T-helper 22 cell (primary cell): Measurements from ENCODE around the gene NFIC.
"Not testable (repeated sequence)": the region's sequence is repeated elsewhere in the genome, so short reads cannot be mapped to it uniquely, and the experiment has no call there.

Source experiments
- DNase-seq: peaks from one replicate; pipeline ENCODE4 v3.0.0-alpha.2; 2020; ENCODE audit warnings: low read depth

Gene NFIC

GRCh38 chr19:3365836-3366752 lies at the start of gene NFIC:
Gene NFIC, plus strand, starts transcription at chr19:3366583. Its CDS starts 54 bp downstream, at chr19:3366637.
- no peak for DNase-seq

- DNase-seq: no peak
Measured at GRCh38 chr19:3316659-3317207, 49.6 kb upstream of the NFIC start.

DNA sequence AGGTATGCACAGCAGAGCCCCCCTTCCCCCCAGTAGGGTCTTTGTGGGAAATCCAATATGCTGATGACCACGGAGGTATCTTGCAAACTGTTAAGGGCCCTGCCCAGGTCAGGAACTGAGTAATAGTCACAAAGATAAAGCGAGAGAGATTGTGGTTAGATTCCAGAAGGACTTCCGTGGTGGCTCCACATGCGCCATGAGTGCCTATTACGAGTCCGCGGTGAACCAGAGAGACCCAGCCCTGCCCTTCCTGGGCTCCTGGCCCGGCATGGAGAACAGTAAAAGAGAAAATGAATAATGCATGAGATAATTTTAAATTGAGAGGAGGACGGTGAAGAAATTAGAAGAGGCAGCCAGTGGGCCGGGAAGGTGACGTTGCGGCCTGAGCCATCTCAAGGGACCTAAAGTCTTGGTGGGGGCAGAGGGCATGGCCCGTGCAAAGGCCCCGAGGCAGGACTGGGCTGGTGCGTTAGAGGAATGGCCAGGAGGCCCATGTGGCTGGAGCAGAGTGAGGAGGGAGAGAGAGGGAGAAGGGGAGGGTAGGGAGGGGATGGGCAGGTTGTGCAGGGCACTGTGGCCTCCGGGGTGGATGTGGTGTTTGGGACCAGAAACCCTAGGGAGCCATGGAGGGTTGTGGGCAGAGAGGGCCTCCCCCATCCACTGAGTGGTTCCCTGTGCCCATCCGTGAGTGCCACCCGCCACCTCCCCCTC lies 46.6 kb upstream of the NFIC start:
- DNase-seq: no peak

- DNase-seq: no peak
Measured at GRCh38 chr19:3320354-3320670, 46.1 kb upstream of the NFIC start.

- no peak for DNase-seq
Measured at GRCh38 chr19:3320853-3321252, 45.5 kb upstream of the NFIC start.

DNA sequence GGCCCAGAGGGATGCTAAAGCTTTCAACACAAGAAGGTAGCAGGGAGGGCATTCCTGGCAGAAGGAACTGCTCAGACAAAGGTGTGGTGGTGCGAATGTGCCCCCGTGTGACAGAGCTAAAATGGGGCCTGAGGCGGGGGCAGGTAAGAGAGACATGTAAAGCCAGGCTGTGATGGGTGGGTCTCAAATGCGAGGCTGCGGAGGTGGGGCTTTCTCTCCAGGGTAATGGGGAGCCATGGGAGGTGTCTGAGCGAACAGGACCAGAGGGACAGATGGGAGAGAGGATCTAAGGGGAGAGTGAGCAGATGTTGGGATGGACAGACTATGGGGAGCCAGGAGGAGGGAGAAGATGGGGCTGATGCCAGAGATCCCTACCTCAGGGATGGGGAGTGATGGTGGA lies 44.7 kb upstream of the NFIC start:
- no peak for DNase-seq

DNA sequence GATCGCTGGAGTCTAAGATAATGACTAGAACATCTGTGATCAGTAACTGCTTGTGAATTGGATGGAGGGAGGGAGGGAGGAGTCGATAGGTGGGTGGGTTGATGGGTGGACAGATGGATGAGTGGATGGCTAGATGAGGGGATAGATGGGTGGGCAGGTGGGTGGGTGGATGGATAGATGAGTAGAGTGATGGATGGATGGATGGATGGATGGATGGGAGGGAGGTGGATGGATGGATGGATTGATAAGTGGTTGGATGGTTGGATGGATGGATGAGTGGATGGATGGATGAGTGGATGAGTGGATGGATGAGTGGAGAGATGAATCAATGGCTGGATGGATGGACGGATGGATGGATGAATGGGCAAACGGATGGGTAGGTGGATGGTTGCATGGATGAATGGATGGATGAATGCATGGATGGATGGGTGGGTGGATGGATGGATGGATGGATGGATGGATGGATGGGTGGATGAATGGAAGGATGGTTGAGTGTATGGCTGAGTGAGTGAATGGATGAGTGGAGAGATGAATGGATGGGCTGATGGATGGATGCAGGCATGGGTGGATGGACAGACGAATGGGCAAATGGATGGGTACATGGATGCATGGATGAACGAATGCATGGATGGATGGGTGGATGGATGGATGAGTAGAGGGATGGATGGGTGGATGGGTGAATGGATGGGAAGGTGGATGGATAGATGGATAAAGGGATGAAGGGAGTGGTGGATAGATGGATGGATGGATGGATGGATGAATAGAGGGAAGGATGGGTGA lies 44.0 kb upstream of the NFIC start:
- DNase-seq: no peak

GRCh38 chr19:3323026-3323425 lies 43.4 kb upstream of the NFIC start:
- DNase-seq: no peak

GRCh38 chr19:3323658-3324057 lies 42.7 kb upstream of the NFIC start:
- no peak for DNase-seq

DNA sequence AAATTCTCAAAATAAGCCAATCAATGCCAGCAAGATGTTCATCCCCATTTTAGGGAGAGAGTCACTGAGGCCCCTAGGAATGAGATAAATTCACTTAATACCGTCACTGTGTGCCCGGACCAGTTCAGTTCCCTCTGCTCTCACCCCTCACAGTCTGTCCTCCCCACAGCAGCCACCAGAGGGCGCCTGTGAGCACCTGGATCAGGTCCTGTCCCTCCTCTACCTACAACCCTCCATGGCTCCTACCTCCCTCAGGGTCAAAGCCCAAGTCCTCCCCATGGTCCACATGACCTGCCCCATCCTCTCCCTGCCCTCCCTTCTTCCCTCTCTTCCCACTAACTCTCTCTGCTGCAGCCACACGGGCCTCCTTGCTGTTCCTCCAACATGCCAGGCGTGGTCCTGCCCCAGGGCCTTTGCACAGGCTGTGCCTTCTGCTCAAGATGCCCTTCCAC lies 42.0 kb upstream of the NFIC start:
- peak; percentile 31 for DNase-seq

DNA sequence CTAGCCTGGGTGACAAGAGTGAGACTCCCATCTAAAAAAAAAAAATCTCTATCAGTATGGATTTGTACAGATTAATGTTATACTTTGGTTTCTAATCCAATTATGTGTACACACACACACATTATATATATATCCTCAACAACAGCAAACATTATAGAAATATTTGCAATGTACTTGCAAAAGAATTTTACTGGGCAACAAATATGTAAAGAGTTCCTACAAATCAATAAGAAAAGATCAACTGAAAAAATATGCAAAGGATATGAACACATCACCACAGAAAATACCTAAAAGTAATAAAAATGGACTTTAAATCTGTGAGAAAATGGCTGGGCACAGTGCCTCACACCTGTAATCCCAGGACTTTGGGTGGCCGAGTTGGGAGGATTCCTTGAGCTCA lies 40.9 kb upstream of the NFIC start:
- no peak for DNase-seq

DNA sequence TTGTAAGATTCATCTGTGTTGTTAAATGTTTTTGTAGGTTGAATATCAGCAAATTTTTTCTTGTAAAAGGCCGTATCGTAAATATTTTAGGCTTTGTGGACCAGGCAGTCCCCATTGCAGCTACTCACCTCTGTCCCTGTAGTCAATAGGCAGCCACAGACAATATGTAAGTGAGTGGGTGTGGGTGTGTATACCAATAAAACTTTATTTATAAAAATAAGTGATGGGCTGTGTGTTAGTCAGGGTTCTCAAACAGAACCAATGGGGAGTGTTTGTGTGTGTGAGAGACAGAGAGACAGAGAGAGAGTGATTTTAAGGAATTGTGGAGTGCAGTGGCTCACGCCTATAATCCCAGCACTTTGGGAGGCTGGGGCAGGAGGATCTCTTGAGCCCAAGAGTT lies 37.6 kb upstream of the NFIC start:
- no peak for DNase-seq

GRCh38 chr19:3330047-3330446 lies 36.3 kb upstream of the NFIC start:
- DNase-seq: no peak

DNA sequence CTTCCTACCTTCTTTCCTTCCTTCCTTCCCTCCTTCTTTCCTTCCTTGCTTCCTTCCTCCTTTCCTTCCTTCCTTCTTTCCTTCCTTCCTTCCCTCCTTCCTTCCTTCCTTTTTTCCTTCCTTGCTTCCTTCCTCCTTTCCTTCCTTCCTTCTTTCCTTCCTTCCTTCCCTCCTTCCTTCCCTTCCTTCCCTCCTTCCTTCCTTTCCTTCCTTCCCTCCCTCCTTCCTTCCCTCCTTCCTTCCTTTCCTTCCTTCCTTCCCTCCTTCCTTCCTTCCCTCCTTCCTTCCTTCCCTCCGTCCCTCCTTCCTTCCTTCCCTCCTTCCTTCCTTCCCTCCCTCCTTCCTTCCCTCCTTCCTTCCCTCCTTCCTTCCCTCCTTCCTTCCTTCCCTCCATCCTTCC lies 34.2 kb upstream of the NFIC start:
- not testable (repeated sequence) for DNase-seq

- DNase-seq: no peak
Measured at GRCh38 chr19:3333020-3333583, 33.3 kb upstream of the NFIC start.

GRCh38 chr19:3333662-3334061 lies 32.7 kb upstream of the NFIC start:
- DNase-seq: no peak

DNA sequence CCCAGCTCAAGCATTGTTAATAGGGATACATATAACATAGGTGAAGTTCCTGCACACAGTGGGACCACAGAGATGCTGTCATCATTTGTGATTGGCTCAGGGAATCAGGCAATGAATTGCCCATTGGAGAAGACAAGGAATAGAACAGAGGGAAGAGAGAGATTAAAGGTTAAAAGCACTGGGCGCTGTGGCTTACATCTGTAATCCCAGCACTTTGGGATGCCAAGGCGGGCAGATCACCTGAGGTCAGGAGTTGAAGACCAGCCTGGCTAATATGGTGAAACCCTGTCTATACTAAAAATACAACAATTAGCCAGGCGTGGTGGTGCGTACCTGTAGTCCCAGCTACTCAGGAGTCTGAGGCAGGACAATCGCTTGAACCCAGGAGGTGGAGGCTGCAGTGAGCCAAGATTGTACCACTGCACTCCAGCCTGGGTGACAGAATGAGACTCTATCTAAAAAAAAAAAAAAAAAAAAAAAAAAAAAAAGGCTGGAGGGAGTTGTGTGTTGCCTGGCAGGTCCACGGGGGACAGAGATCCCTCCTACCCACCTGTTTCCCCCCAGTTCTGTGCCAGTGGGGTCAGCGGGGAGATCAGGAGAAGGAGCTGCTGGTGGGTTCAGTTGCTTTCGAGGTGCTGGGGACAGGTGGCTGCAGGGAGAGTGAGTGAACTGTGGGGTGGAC lies 31.5 kb upstream of the NFIC start:
- not testable (repeated sequence) for DNase-seq

DNA sequence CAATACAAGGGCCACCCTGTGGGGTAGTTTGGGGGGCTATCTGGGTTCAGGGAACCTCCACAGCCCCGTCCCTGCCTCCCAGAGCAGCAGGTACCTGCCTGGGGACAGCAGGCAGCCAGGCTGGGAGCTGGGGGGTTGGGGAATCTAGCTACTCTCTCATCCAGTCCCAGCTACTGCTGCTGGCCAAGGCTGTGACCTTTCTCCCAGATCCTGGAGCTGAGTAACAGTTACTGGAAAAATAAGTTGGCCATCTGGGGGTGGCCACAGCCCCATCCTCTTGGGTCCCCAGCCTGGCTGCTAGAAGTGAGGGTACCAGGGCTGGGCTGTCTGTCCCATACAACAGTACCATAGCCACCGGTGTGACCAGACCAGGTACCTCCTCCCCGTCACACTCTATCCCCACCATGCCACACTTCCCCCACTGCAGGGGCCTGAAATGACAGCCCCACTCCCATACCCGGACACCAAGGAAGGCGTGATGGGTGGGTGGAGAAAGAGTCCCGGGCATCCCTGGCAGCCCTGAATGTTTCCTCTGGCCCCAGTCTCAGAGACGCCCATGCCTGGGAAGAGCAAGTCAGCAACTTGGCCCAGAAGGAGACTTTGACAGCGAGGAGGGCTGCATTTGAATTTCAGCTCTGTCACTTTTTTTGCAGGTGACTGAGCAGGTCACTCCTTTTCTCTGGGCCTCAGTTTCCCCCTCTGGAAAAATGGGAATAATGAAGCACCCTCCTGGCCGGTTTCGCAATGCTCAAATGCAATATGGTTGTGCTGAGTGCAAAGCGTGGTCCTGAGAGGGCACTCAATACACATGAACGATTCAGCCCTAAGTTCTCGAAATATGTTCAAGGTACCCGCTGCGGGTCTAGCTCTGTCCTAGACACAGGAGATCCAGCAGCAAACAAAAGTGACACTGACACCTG lies 30.7 kb upstream of the NFIC start:
- DNase-seq: no peak

GRCh38 chr19:3336351-3336679 lies 30.1 kb upstream of the NFIC start:
- DNase-seq: no peak
